WTC11 (cell line): Measurements from ENCODE around the gene CFAP251. TPM values are rescaled to one million over a fixed set of nuclear protein-coding genes. Genes with fewer than 3 reads are reported as not detected.
A peak's percentile ranks its signal among the peaks of the same experiment; 100 is the strongest.

Experiments
- ATAC-seq: fragments of 200-7000 bp; cut with Tn5 transposase; 2 replicates; pipeline ENCODE4 v1.10.0; 2021; ENCODE audit warnings: mild to moderate bottlenecking, moderate library complexity
- CTCF ChIA-PET: fragments of 300-600 bp; sonication (Branson Sonifier 250); formaldehyde crosslinking; loops from one replicate; lab custom pipeline; 2021; ENCODE audit warnings: antibody characterized with exemption; lab: Charles Lee
- POLR2A ChIA-PET: fragments of 350-600 bp; sonication (Branson Sonifier 250); formaldehyde crosslinking; loops from one replicate; lab custom pipeline; 2021; ENCODE audit warnings: antibody characterized with exemption; lab: Charles Lee
- DNase-seq: peaks from one replicate; pipeline ENCODE4 v3.0.0; 2021; ENCODE audit warnings: low spot score
- H3K27ac Mint-ChIP-seq: 2 replicates; pipeline ENCODE4 v1.8.0; 2021; ENCODE audit warnings: mixed read lengths
- H3K27me3 Mint-ChIP-seq: 2 replicates; pipeline ENCODE4 v1.8.0; 2021; ENCODE audit warnings: low read depth, mild to moderate bottlenecking, moderate library complexity, mixed read lengths
- H3K36me3 Mint-ChIP-seq: 2 replicates; pipeline ENCODE4 v1.8.0; 2021; ENCODE audit warnings: mixed read lengths
- H3K4me1 Mint-ChIP-seq: 2 replicates; pipeline ENCODE4 v1.8.0; 2022; ENCODE audit warnings: mixed read lengths
- H3K4me3 Mint-ChIP-seq: 2 replicates; pipeline ENCODE4 v1.8.0; 2021; ENCODE audit warnings: mild to moderate bottlenecking, moderate library complexity, mixed read lengths
- H3K9me3 Mint-ChIP-seq: 2 replicates; pipeline ENCODE4 v1.8.0; 2021; ENCODE audit warnings: mixed read lengths
- ELF4 ChIP-seq: sonication (generic); formaldehyde crosslinking; IDR thresholded peaks from 2 replicates; pipeline ENCODE4 v1.8.1; 2022; ENCODE audit warnings: low read depth, mild to moderate bottlenecking, moderate library complexity, missing genetic modification reagents
- EMX1 ChIP-seq: fragments of 250-450 bp; sonication (Bioruptor Pico); IDR thresholded peaks from 2 replicates; pipeline ENCODE4 v1.8.0; 2021; ENCODE audit warnings: mild to moderate bottlenecking
- ESRRA ChIP-seq: sonication (generic); formaldehyde crosslinking; IDR thresholded peaks from 2 replicates; pipeline ENCODE4 v1.8.1; 2022; ENCODE audit warnings: mild to moderate bottlenecking, missing genetic modification reagents, borderline replicate concordance
- FOXP1 ChIP-seq: sonication (generic); formaldehyde crosslinking; IDR thresholded peaks from 2 replicates; pipeline ENCODE4 v1.8.0; 2022; ENCODE audit warnings: missing genetic modification reagents, mild to moderate bottlenecking, moderate library complexity, borderline replicate concordance
- IRF2 ChIP-seq: sonication (generic); formaldehyde crosslinking; IDR thresholded peaks from 2 replicates; pipeline ENCODE4 v1.8.0; 2022; ENCODE audit warnings: low read depth, missing genetic modification reagents, borderline replicate concordance
- NFYB ChIP-seq: sonication (generic); formaldehyde crosslinking; conservative IDR thresholded peaks from 2 replicates; pipeline ENCODE4 v1.8.0; 2022; ENCODE audit warnings: low read depth, missing genetic modification reagents
- PRRX2 ChIP-seq: fragments of 250-450 bp; sonication (Bioruptor Pico); IDR thresholded peaks from 2 replicates; pipeline ENCODE4 v1.8.0; 2021; ENCODE audit warnings: mild to moderate bottlenecking
- SMAD3 ChIP-seq: sonication (generic); formaldehyde crosslinking; IDR thresholded peaks from 2 replicates; pipeline ENCODE4 v1.8.0; 2022; ENCODE audit warnings: missing genetic modification reagents, mild to moderate bottlenecking, borderline replicate concordance
- SOX15 ChIP-seq: fragments of 250-450 bp; sonication (Bioruptor Pico); IDR thresholded peaks from 2 replicates; pipeline ENCODE4 v1.9.0; 2021; ENCODE audit warnings: mild to moderate bottlenecking
- TEAD1 ChIP-seq: sonication (generic); formaldehyde crosslinking; IDR thresholded peaks from 2 replicates; pipeline ENCODE4 v1.8.0; 2022; ENCODE audit warnings: mild to moderate bottlenecking, missing genetic modification reagents
- TEAD4 ChIP-seq: sonication (generic); formaldehyde crosslinking; IDR thresholded peaks from 2 replicates; pipeline ENCODE4 v1.8.0; 2022; ENCODE audit warnings: mild to moderate bottlenecking, missing genetic modification reagents
- TP53 ChIP-seq: sonication (generic); formaldehyde crosslinking; IDR thresholded peaks from 2 replicates; pipeline ENCODE4 v1.8.1; 2023; ENCODE audit warnings: mild to moderate bottlenecking, missing genetic modification reagents
- ZNF317 ChIP-seq: sonication (generic); formaldehyde crosslinking; IDR thresholded peaks from 2 replicates; pipeline ENCODE4 v1.8.1; 2023; ENCODE audit warnings: low read depth, mild to moderate bottlenecking, moderate library complexity, missing genetic modification reagents, borderline replicate concordance
- total RNA-seq: library from RNA; stranded (reverse); gene quantifications from 3 replicates; pipeline ENCODE4 v1.2.3, GENCODE V29; 2021
- TF ChIP-seq, protein P1 (sequence below): sonication (generic); formaldehyde crosslinking; IDR thresholded peaks from 2 replicates; pipeline ENCODE4 v1.8.0; 2022; ENCODE audit warnings: mild to moderate bottlenecking, missing genetic modification reagents
- TF ChIP-seq, protein P2 (sequence below): sonication (generic); formaldehyde crosslinking; IDR thresholded peaks from 2 replicates; pipeline ENCODE4 v1.8.1; 2023; ENCODE audit warnings: mild to moderate bottlenecking, missing genetic modification reagents, moderate library complexity
- TF ChIP-seq, protein P3 (sequence below): sonication (generic); formaldehyde crosslinking; conservative IDR thresholded peaks from 2 replicates; pipeline ENCODE4 v1.8.1; 2022; ENCODE audit warnings: mild to moderate bottlenecking, missing genetic modification reagents
- TF ChIP-seq, protein P4 (sequence below): fragments of 250-450 bp; sonication (Bioruptor Pico); IDR thresholded peaks from 2 replicates; pipeline ENCODE4 v2.1.2; 2022; ENCODE audit warnings: mild to moderate bottlenecking, moderate library complexity
- TF ChIP-seq, protein P5 (sequence below): fragments of 250-450 bp; sonication (Bioruptor Pico); conservative IDR thresholded peaks from 2 replicates; pipeline ENCODE4 v1.9.0; 2021; ENCODE audit warnings: mild to moderate bottlenecking
- TF ChIP-seq, protein P6 (sequence below): sonication (generic); formaldehyde crosslinking; IDR thresholded peaks from 2 replicates; pipeline ENCODE4 v1.8.0; 2023; ENCODE audit warnings: missing genetic modification reagents, mild to moderate bottlenecking, borderline replicate concordance
- TF ChIP-seq, protein P7 (sequence below): fragments of 250-450 bp; sonication (Bioruptor Pico); IDR thresholded peaks from 2 replicates; pipeline ENCODE4 v1.9.0; 2021; ENCODE audit warnings: mild to moderate bottlenecking
- TF ChIP-seq, protein P8 (sequence below): fragments of 250-450 bp; sonication (Bioruptor Pico); IDR thresholded peaks from 2 replicates; pipeline ENCODE4 v1.9.0; 2021; ENCODE audit warnings: mild to moderate bottlenecking

The CFAP251 gene
- total RNA-seq, 1 experiment from 2014 or later: 3.1 TPM

DNA sequence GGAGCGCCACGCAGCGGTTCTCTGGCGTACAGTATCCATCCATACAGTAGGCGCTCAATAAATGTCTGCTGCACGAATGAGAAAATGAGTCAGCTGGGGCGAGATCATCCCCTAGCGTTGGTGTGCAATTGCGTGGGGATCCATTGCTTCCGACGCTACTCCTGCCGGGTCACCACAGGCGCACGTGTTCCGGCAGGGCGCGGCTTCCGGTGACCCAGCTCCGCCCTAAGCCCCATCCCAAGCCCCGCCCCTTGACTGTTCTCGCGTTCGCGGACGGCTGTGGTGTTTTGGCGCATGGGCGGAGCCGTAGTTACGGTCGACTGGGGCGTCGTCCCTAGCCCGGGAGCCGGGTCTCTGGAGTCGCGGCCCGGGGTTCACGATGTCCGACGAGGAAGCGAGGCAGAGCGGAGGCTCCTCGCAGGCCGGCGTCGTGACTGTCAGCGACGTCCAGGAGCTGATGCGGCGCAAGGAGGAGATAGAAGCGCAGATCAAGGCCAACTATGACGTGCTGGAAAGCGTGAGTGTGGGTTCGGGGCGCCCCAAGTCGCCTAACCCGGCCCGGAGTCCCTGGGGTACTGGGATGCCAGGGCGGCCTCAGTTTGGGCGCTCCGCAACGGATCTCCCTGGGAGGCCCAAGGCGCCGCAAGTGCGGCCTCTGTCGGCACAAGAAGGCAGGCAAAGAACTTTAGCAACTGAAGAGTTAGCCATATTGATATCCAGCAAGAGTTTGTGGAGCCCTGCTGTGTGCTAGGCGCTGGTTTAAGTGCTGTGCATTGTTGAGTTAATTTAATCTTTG, 29.7 kb upstream of the CFAP251 start, which contains the start of gene PSMD9:
Gene PSMD9 (plus strand): TSS at position 313 of the 796 bp plus-strand sequence. CDS start 67 bp downstream, at position 380.
- DNase-seq (peak; percentile 98), ATAC-seq (peak; percentile 94)
- H3K4me3 Mint-ChIP-seq: peak within 1 kb of the TSS; percentile 95
- peaks cover 26% of the 10 kb centered on the region for H3K27me3 Mint-ChIP-seq
- H3K27ac Mint-ChIP-seq: peak within 1 kb of the TSS; percentile 99
- H3K4me1 Mint-ChIP-seq: peaks cover 20% of the 10 kb centered on the region
- H3K9me3 Mint-ChIP-seq: peaks cover 5% of the 10 kb centered on the region; the same call in 1 of the 2 replicates
- POLR2A ChIA-PET: interaction anchor here (0.6 to 1.7 kb wide), 7 partner anchors 27 to 106 kb away, joined by 3 to 8 read pairs (median 3); partner anchors contain the start of gene RHOF
- CTCF ChIA-PET: interaction anchor here (0.7 to 5.1 kb wide), 15 partner anchors 9 to 198 kb away, joined by 3 to 68 read pairs (median 4); partner anchors contain the start of genes CFAP251, MLXIP, RHOF and SETD1B
- H3K36me3 Mint-ChIP-seq: no peaks in the 10 kb centered on the region
- no peak for TF ChIP-seq IRF2 (CRISPR knock-in tag)
- no peak for TF ChIP-seq SOX15 (CRISPR knock-in tag)
- TF ChIP-seq, protein P1, sequence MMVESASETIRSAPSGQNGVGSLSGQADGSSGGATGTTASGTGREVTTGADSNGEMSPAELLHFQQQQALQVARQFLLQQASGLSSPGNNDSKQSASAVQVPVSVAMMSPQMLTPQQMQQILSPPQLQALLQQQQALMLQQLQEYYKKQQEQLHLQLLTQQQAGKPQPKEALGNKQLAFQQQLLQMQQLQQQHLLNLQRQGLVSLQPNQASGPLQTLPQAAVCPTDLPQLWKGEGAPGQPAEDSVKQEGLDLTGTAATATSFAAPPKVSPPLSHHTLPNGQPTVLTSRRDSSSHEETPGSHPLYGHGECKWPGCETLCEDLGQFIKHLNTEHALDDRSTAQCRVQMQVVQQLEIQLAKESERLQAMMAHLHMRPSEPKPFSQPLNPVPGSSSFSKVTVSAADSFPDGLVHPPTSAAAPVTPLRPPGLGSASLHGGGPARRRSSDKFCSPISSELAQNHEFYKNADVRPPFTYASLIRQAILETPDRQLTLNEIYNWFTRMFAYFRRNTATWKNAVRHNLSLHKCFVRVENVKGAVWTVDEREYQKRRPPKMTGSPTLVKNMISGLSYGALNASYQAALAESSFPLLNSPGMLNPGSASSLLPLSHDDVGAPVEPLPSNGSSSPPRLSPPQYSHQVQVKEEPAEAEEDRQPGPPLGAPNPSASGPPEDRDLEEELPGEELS (CRISPR knock-in tag): peak; percentile 95
- TF ChIP-seq, protein P2, sequence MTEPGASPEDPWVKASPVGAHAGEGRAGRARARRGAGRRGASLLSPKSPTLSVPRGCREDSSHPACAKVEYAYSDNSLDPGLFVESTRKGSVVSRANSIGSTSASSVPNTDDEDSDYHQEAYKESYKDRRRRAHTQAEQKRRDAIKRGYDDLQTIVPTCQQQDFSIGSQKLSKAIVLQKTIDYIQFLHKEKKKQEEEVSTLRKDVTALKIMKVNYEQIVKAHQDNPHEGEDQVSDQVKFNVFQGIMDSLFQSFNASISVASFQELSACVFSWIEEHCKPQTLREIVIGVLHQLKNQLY (CRISPR knock-in tag): no peak
- TF ChIP-seq FOXP1 (CRISPR knock-in tag): peak; percentile 88; the same call in 1 of the 2 replicates
- no peak for TF ChIP-seq EMX1
- TF ChIP-seq ESRRA (CRISPR knock-in tag): peak; percentile 85
- no peak for TF ChIP-seq PRRX2 (CRISPR knock-in tag)
- no peak for TF ChIP-seq NFYB
- TF ChIP-seq, protein P3, sequence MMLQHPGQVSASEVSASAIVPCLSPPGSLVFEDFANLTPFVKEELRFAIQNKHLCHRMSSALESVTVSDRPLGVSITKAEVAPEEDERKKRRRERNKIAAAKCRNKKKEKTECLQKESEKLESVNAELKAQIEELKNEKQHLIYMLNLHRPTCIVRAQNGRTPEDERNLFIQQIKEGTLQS: no peak
- no peak for TF ChIP-seq ZNF317 (CRISPR knock-in tag)
- peak; percentile 79; the same call in 1 of the 2 replicates for TF ChIP-seq TEAD4
- TF ChIP-seq, protein P4, sequence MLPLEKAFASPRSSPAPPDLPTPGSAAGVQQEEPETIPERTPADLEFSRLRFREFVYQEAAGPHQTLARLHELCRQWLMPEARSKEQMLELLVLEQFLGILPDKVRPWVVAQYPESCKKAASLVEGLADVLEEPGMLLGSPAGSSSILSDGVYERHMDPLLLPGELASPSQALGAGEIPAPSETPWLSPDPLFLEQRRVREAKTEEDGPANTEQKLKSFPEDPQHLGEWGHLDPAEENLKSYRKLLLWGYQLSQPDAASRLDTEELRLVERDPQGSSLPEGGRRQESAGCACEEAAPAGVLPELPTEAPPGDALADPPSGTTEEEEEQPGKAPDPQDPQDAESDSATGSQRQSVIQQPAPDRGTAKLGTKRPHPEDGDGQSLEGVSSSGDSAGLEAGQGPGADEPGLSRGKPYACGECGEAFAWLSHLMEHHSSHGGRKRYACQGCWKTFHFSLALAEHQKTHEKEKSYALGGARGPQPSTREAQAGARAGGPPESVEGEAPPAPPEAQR (CRISPR knock-in tag): no peak
- TF ChIP-seq, protein P5, sequence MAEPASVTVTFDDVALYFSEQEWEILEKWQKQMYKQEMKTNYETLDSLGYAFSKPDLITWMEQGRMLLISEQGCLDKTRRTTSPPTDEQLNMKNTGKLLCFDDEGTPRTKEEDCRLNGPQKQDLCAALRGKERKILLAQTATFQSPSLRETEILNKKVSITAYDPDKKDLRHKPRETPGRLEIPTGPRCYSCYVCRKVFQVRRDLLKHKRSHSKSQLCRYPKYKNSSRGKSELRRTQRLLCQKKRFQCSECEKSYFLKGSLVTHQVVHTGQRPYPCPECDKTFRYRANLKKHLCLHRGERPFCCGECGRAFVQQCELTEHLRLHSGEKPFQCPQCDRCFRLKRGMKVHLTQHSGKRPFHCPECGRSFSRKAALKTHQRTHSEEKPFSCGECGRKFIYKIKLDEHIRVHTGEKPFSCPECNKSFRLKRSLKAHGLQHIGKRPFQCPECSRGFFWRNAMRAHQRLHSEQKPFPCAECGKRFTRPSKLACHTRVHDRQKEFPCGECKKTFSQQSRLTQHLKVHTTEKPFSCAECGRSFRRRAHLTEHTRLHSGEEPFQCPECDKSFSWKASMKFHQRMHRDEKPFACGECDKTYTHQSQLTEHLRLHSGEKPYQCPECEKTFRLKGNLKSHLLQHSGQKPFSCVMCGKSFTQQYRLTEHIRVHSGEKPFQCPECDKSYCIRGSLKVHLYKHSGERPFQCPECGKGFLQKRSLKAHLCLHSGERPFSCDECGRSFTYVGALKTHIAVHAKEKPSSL (CRISPR knock-in tag): no peak
- TF ChIP-seq, protein P6, sequence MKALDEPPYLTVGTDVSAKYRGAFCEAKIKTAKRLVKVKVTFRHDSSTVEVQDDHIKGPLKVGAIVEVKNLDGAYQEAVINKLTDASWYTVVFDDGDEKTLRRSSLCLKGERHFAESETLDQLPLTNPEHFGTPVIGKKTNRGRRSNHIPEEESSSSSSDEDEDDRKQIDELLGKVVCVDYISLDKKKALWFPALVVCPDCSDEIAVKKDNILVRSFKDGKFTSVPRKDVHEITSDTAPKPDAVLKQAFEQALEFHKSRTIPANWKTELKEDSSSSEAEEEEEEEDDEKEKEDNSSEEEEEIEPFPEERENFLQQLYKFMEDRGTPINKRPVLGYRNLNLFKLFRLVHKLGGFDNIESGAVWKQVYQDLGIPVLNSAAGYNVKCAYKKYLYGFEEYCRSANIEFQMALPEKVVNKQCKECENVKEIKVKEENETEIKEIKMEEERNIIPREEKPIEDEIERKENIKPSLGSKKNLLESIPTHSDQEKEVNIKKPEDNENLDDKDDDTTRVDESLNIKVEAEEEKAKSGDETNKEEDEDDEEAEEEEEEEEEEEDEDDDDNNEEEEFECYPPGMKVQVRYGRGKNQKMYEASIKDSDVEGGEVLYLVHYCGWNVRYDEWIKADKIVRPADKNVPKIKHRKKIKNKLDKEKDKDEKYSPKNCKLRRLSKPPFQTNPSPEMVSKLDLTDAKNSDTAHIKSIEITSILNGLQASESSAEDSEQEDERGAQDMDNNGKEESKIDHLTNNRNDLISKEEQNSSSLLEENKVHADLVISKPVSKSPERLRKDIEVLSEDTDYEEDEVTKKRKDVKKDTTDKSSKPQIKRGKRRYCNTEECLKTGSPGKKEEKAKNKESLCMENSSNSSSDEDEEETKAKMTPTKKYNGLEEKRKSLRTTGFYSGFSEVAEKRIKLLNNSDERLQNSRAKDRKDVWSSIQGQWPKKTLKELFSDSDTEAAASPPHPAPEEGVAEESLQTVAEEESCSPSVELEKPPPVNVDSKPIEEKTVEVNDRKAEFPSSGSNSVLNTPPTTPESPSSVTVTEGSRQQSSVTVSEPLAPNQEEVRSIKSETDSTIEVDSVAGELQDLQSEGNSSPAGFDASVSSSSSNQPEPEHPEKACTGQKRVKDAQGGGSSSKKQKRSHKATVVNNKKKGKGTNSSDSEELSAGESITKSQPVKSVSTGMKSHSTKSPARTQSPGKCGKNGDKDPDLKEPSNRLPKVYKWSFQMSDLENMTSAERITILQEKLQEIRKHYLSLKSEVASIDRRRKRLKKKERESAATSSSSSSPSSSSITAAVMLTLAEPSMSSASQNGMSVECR (CRISPR knock-in tag): peak; percentile 97
- TF ChIP-seq, protein P7, sequence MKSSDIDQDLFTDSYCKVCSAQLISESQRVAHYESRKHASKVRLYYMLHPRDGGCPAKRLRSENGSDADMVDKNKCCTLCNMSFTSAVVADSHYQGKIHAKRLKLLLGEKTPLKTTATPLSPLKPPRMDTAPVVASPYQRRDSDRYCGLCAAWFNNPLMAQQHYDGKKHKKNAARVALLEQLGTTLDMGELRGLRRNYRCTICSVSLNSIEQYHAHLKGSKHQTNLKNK (CRISPR knock-in tag): no peak
- TF ChIP-seq TEAD1 (CRISPR knock-in tag): peak; percentile 94
- TF ChIP-seq ELF4 (CRISPR knock-in tag): 0 out of 2 replicates have a peak, but pooled peaks have one; percentile 40
- TF ChIP-seq TP53 (CRISPR knock-in tag): peak; percentile 73
- TF ChIP-seq, protein P8, sequence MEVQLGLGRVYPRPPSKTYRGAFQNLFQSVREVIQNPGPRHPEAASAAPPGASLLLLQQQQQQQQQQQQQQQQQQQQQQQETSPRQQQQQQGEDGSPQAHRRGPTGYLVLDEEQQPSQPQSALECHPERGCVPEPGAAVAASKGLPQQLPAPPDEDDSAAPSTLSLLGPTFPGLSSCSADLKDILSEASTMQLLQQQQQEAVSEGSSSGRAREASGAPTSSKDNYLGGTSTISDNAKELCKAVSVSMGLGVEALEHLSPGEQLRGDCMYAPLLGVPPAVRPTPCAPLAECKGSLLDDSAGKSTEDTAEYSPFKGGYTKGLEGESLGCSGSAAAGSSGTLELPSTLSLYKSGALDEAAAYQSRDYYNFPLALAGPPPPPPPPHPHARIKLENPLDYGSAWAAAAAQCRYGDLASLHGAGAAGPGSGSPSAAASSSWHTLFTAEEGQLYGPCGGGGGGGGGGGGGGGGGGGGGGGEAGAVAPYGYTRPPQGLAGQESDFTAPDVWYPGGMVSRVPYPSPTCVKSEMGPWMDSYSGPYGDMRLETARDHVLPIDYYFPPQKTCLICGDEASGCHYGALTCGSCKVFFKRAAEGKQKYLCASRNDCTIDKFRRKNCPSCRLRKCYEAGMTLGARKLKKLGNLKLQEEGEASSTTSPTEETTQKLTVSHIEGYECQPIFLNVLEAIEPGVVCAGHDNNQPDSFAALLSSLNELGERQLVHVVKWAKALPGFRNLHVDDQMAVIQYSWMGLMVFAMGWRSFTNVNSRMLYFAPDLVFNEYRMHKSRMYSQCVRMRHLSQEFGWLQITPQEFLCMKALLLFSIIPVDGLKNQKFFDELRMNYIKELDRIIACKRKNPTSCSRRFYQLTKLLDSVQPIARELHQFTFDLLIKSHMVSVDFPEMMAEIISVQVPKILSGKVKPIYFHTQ (CRISPR knock-in tag): no peak
- peak; percentile 95 for TF ChIP-seq SMAD3 (CRISPR knock-in tag)
